ENCODE measurements around the gene ENPEP.

GRCh38 chr4:110532901-110533589 is 57.1 kb downstream of the ENPEP start:
- TF ChIP-seq CTCF (IDR thresholded peaks at IDR 0.05; ENCODE audit: poor library complexity) (no peak), EZH2 (IDR thresholded peaks at IDR 0.05; ENCODE audit: borderline replicate concordance) (no peak), EZH2phosphoT487 (IDR thresholded peaks at IDR 0.05; ENCODE audit: low read depth, severe bottlenecking, unreplicated experiment) (no peak)

Data from hepatocyte (in vitro differentiated cells).